ENCODE data around the gene PPP1R1C.

PPP1R1C gene

GRCh38 chr2:182004945-182005520 lies 19.4 kb downstream of the PPP1R1C start:
- no peak overlapping the region for H3K4me3 ChIP-seq (ENCODE audit: insufficient read depth, low read length, poor library complexity, severe bottlenecking)

GRCh38 chr2:182006595-182007341 lies 21.1 kb downstream of the PPP1R1C start:
- Histone ChIP-seq H3K9me2 (replicated peaks; ENCODE audit: insufficient read depth, low read length) (no peaks in the 10 kb centered on the region), H2AFZ (ENCODE audit: low read depth, low read length, severe bottlenecking) (no peak overlapping the region), H3K36me3 (ENCODE audit: low read length) (no peaks in the 10 kb centered on the region), H3K9ac (ENCODE audit: low read length) (no peak overlapping the region), H3K4me3 (ENCODE audit: insufficient read depth, low read length, poor library complexity, severe bottlenecking) (no peak overlapping the region), H3K9me3 (ENCODE audit: insufficient read depth, low read length) (no peaks in the 10 kb centered on the region), H3K4me2 (ENCODE audit: low read depth, low read length, poor library complexity, severe bottlenecking) (no peak overlapping the region), H3K27me3 (ENCODE audit: low read length) (no peaks in the 10 kb centered on the region), H3K27ac (ENCODE audit: low read depth, low read length) (no peak overlapping the region), H4K20me1 (ENCODE audit: low read depth, low read length) (no peaks in the 10 kb centered on the region), H3F3A (ENCODE audit: insufficient read depth) (no peaks in the 10 kb centered on the region), H3K79me2 (ENCODE audit: insufficient read depth, low read length) (no peaks in the 10 kb centered on the region)
- TF ChIP-seq EZH2phosphoT487 (conservative IDR thresholded peaks at IDR 0.05; ENCODE audit: low read length) (no peak), CTCF (IDR thresholded peaks at IDR 0.05; ENCODE audit: insufficient read depth, low read length, poor library complexity, severe bottlenecking) (no peak)

More at GRCh38 chr2:182004945-182005520, 19.4 kb downstream of the PPP1R1C start:
- H3K27me3 ChIP-seq (ENCODE audit: low read length): no peaks in the 10 kb centered on the region
- no peak overlapping the region for H3K4me2 ChIP-seq (ENCODE audit: low read depth, low read length, poor library complexity, severe bottlenecking)
- no peak overlapping the region for H2AFZ ChIP-seq (ENCODE audit: low read depth, low read length, severe bottlenecking)
- no peaks in the 10 kb centered on the region for H3K9me3 ChIP-seq (ENCODE audit: insufficient read depth, low read length)
- no peaks in the 10 kb centered on the region for H3F3A ChIP-seq (ENCODE audit: insufficient read depth)
- H3K9ac ChIP-seq (ENCODE audit: low read length): no peak overlapping the region
- H3K9me2 ChIP-seq (replicated peaks; ENCODE audit: insufficient read depth, low read length): no peaks in the 10 kb centered on the region
- no peaks in the 10 kb centered on the region for H4K20me1 ChIP-seq (ENCODE audit: low read depth, low read length)
- no peaks in the 10 kb centered on the region for H3K79me2 ChIP-seq (ENCODE audit: insufficient read depth, low read length)
- no peaks in the 10 kb centered on the region for H3K36me3 ChIP-seq (ENCODE audit: low read length)
- H3K27ac ChIP-seq (ENCODE audit: low read depth, low read length): no peak overlapping the region
- no peak for TF ChIP-seq CTCF (IDR thresholded peaks at IDR 0.05; ENCODE audit: insufficient read depth, low read length, poor library complexity, severe bottlenecking)
- no peak for TF ChIP-seq EZH2phosphoT487 (conservative IDR thresholded peaks at IDR 0.05; ENCODE audit: low read length)

GRCh38 chr2:182014284-182014683 lies 28.6 kb downstream of the PPP1R1C start:
- Histone ChIP-seq H3K27me3 (ENCODE audit: low read length) (no peaks in the 10 kb centered on the region), H3K27ac (ENCODE audit: low read depth, low read length) (no peak overlapping the region), H3K9me2 (replicated peaks; ENCODE audit: insufficient read depth, low read length) (no peaks in the 10 kb centered on the region), H3K4me3 (ENCODE audit: insufficient read depth, low read length, poor library complexity, severe bottlenecking) (no peak overlapping the region), H4K20me1 (ENCODE audit: low read depth, low read length) (no peaks in the 10 kb centered on the region), H3K4me2 (ENCODE audit: low read depth, low read length, poor library complexity, severe bottlenecking) (no peak overlapping the region), H3K36me3 (ENCODE audit: low read length) (no peaks in the 10 kb centered on the region), H3F3A (ENCODE audit: insufficient read depth) (no peaks in the 10 kb centered on the region), H3K9ac (ENCODE audit: low read length) (no peak overlapping the region), H3K9me3 (ENCODE audit: insufficient read depth, low read length) (no peaks in the 10 kb centered on the region), H3K79me2 (ENCODE audit: insufficient read depth, low read length) (no peaks in the 10 kb centered on the region), H2AFZ (ENCODE audit: low read depth, low read length, severe bottlenecking) (no peak overlapping the region)
- no peak for TF ChIP-seq EZH2phosphoT487 (conservative IDR thresholded peaks at IDR 0.05; ENCODE audit: low read length)
- TF ChIP-seq CTCF (IDR thresholded peaks at IDR 0.05; ENCODE audit: insufficient read depth, low read length, poor library complexity, severe bottlenecking): no peak
